ENCODE measurements around the gene KRTAP5-3. TPM values are rescaled to one million over a fixed set of nuclear protein-coding genes. Genes with fewer than 3 reads are reported as not detected.
"Not testable (repeated sequence)": the region's sequence is repeated elsewhere in the genome, so short reads cannot be mapped to it uniquely, and the experiment has no call there.

Gene KRTAP5-3
- polyA plus RNA-seq, 2 of the 4 experiments (the other 2 are of a cell fraction) = not detected

- H3K27ac ChIP-seq = no peak overlapping the region
- H3K4me3 ChIP-seq = no peak overlapping the region
- POLR2A ChIA-PET = no interaction called here
- no peak for TF ChIP-seq CHD2 (IDR thresholded peaks at IDR 0.05; ENCODE audit: low read length, partially characterized antibody)
- TF ChIP-seq FOSB (CRISPR knock-in tag; IDR thresholded peaks at IDR 0.05) = no peak
- TF ChIP-seq KDM5A (IDR thresholded peaks at IDR 0.05) = no peak
- TF ChIP-seq NFE2L2 (conservative IDR thresholded peaks at IDR 0.05; ENCODE audit: low read length) = no peak
- TF ChIP-seq ZSCAN20 (CRISPR knock-in tag; IDR thresholded peaks at IDR 0.05) = no peak
- TF ChIP-seq POLR2AphosphoS2 (conservative IDR thresholded peaks at IDR 0.05; ENCODE audit: low read length) = no peak
- no peak for DNase-seq (ENCODE audit: low read depth in 1 of 2, low spot score in 1 of 2)
- H3K9me3 ChIP-seq = no peaks in the 10 kb centered on the region
- FAIRE-seq = no peak
- CTCF ChIA-PET = interaction anchor here (1.2 to 1.6 kb wide), 3 partner anchors 13 to 48 kb away, joined by 3 to 5 read pairs (median 4); no protein-coding TSS in a partner anchor
- no peak; a peak in 1 of 6 replicates for ATAC-seq
- H3K4me2 ChIP-seq = no peak overlapping the region
- H3K4me1 ChIP-seq = no peaks in the 10 kb centered on the region
- 50% methylated on average over 6 of the region's 7 CpGs for WGBS (ENCODE audit: missing lambda C conversion rate)
Measured at GRCh38 chr11:1604711-1605110, 3.6 kb downstream of the KRTAP5-3 start.

- DNase-seq (ENCODE audit: low read depth in 1 of 2, low spot score in 1 of 2) (no peak), ATAC-seq (no peak), FAIRE-seq (no peak)
- TF ChIP-seq USF2 (IDR thresholded peaks at IDR 0.05) (no peak), HMGXB4 (CRISPR knock-in tag; IDR thresholded peaks at IDR 0.05; ENCODE audit: borderline replicate concordance) (no peak), ZC3H11A (IDR thresholded peaks at IDR 0.05) (no peak), PBX3 (IDR thresholded peaks at IDR 0.05) (no peak), HDAC2 (IDR thresholded peaks at IDR 0.05) (no peak), ZNF302 (CRISPR knock-in tag; IDR thresholded peaks at IDR 0.05) (no peak), SREBF2 (IDR thresholded peaks at IDR 0.05) (no peak), EHF (CRISPR knock-in tag; IDR thresholded peaks at IDR 0.05) (no peak), CHD2 (IDR thresholded peaks at IDR 0.05; ENCODE audit: low read length, partially characterized antibody) (no peak), HOXB13 (CRISPR knock-in tag; IDR thresholded peaks at IDR 0.05; ENCODE audit: low read depth) (no peak), POLR2AphosphoS2 (conservative IDR thresholded peaks at IDR 0.05; ENCODE audit: low read length) (no peak), RFX5 (IDR thresholded peaks at IDR 0.05) (no peak), CBX8 (IDR thresholded peaks at IDR 0.05) (no peak), TFCP2L1 (CRISPR knock-in tag; IDR thresholded peaks at IDR 0.05) (no peak), FOSB (CRISPR knock-in tag; IDR thresholded peaks at IDR 0.05) (no peak), ZFP36 (IDR thresholded peaks at IDR 0.05; ENCODE audit: borderline replicate concordance, partially characterized antibody) (no peak)
- Histone ChIP-seq H3K4me1 (no peaks in the 10 kb centered on the region), H3K4me3 (no peak overlapping the region), H3K4me2 (no peak overlapping the region), H3K27ac (no peak overlapping the region), H3K9me3 (no peaks in the 10 kb centered on the region)
- POLR2A ChIA-PET = no interaction called here
- CTCF ChIA-PET = no interaction called here
- WGBS (ENCODE audit: missing lambda C conversion rate) = 58% methylated on average over 7 of the region's 11 CpGs
Measured at GRCh38 chr11:1604181-1604580, 4.1 kb downstream of the KRTAP5-3 start.

GRCh38 chr11:1603629-1604028 lies 4.6 kb downstream of the KRTAP5-3 start:
- FAIRE-seq (peak; percentile 68), DNase-seq (ENCODE audit: low read depth in 1 of 2, low spot score in 1 of 2) (no peak), ATAC-seq (no peak)
- CTCF ChIA-PET = no interaction called here
- H3K9me3 ChIP-seq = no peaks in the 10 kb centered on the region
- no peaks in the 10 kb centered on the region for H3K4me1 ChIP-seq
- 43% methylated on average over 1 of the region's 1 CpG for WGBS (ENCODE audit: missing lambda C conversion rate)
- POLR2A ChIA-PET = no interaction called here
- no peak overlapping the region for H3K27ac ChIP-seq
- H3K4me2 ChIP-seq = no peak overlapping the region
- TF ChIP-seq HOXB5 (CRISPR knock-in tag; IDR thresholded peaks at IDR 0.05) (no peak), ATOH8 (CRISPR knock-in tag; IDR thresholded peaks at IDR 0.05; ENCODE audit: low read depth) (no peak), BCL3 (IDR thresholded peaks at IDR 0.05) (no peak), EP300 (IDR thresholded peaks at IDR 0.05) (no peak), MAZ (IDR thresholded peaks at IDR 0.05; ENCODE audit: borderline replicate concordance, low read depth, low read length) (no peak), E2F6 (IDR thresholded peaks at IDR 0.05; ENCODE audit: borderline replicate concordance, low read depth) (no peak)
- H3K4me3 ChIP-seq = no peak overlapping the region

- DNase-seq (ENCODE audit: low read depth in 1 of 2, low spot score in 1 of 2); CTCF ChIA-PET; H3K4me3 ChIP-seq; H3K9me3 ChIP-seq; H3K27ac ChIP-seq; H3K4me1 ChIP-seq; POLR2A ChIA-PET; FAIRE-seq; H3K4me2 ChIP-seq; ATAC-seq: not testable (repeated sequence)
- WGBS (ENCODE audit: missing lambda C conversion rate) = 24% methylated on average over 3 of the region's 3 CpGs
Measured at GRCh38 chr11:1601663-1602062, 6.6 kb downstream of the KRTAP5-3 start.

Measured in A549 (cell line).